Stimulated activated CD4-positive, alpha-beta T cell treated with anti-CD3 and anti-CD28 coated beads, Interleukin-2, amount 100 ng/mL, for 4 hours (primary cell): ENCODE results near the gene TTC28.

ENCODE experiments used
- DNase-seq: peaks from one replicate; pipeline ENCODE4 v3.0.0-alpha.2; 2020; ENCODE audit warnings: low read depth

Gene TTC28

DNA sequence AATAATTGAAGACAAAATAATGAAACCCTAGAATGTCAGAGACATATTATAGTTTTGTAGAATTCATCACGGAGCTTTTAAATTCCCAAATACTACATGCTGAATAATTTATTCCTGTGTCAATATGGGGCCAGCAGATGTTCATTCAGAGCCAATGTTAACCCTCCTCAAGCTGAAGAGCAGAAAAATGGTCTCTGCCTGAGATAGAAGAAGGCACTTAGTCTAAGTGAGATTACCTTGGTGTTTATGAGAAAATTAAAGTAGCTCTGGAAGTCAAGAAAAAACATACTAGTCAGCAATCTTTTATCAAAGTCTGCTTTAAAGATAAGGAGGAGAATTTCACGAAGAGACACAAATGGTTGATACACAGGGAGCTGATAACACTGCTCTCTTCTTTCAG lies 328.2 kb downstream of the TTC28 start:
- no peak for DNase-seq

GRCh38 chr22:28348613-28349609 lies 330.7 kb downstream of the TTC28 start:
- no peak for DNase-seq

DNA sequence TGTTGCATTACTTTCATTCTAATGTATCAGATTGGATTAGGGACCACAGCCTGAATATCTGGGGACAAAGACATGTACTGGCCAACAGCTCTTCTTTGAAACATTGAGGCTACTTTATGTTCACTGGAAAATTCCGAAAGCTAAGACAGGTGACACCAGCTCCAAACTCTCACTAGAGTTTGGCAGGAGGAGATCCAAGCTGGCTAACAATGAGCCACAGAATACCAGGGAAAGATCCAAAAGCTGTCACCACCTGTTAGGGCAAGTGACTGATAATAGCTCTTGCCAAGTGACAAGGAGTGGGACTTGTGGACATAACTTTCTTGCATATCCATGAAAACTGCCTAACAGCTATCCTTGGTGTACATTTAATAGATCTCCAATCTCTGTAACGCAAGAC lies 333.3 kb downstream of the TTC28 start:
- DNase-seq, result no peak

- DNase-seq, result no peak
Observed at GRCh38 chr22:28344918-28345703, 334.5 kb downstream of the TTC28 start.

- DNase-seq, result no peak
Observed at GRCh38 chr22:28341001-28341400, 338.6 kb downstream of the TTC28 start.

DNA sequence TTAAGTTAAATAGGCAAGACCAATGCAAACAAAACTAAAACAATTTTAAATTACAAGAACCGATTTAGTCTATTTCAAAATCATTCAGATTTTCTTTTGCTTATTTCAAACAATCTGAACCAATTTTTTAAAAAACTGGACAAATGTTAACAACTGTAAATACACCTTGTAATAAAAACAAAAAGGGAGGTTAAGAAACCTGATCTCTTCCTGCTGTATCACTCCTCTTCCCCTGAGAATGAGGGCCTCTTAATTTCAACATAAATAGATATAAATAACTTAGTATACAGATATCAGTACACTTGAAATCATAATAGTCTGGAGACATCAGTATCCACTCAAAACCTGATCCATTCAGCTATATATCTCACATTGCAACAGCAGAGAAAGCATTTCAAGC lies 346.6 kb downstream of the TTC28 start:
- no peak for DNase-seq

GRCh38 chr22:28332410-28332809 lies 347.2 kb downstream of the TTC28 start:
- DNase-seq, result no peak

DNA sequence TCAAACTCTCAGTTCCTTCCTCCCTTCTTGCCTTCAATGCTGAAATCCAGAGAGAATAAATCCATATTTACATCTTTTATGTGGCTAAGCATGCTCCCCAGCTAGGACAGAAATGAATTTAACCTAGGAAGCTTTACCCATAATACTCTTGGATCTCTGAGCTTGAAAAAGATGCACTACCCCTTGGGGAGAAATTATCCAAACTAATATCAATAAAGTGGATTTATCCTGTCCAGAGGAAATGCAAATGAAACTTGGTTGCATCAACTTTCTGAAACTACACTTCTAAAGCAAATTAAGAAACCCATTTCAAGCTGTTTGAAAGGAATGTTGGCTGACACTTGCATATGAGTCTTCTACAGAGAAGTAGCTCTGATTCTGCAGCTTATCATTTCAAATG lies 347.9 kb downstream of the TTC28 start:
- DNase-seq, result no peak

- DNase-seq, result no peak
Observed at GRCh38 chr22:28329186-28330073, 350.2 kb downstream of the TTC28 start.

DNA sequence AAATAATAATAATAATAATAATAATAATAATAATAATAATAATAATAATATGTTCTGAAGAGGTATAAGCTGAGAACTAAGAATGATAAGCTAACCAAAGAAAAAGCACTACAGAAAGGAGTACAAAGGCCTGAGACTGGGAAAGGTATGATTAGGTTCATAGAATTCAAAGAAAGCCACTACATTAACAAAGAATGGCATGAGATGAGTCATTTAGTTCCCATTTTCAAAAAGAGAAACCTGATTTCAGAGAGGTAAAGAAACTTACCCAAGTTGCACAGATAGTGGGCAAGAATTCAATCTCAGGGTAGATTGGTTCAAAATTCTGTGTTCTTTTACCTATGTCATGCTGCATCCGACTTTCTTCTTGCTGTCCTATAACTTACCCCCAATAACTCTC lies 350.9 kb downstream of the TTC28 start:
- no peak for DNase-seq

GRCh38 chr22:28316014-28316413 lies 363.6 kb downstream of the TTC28 start:
- no peak for DNase-seq

DNA sequence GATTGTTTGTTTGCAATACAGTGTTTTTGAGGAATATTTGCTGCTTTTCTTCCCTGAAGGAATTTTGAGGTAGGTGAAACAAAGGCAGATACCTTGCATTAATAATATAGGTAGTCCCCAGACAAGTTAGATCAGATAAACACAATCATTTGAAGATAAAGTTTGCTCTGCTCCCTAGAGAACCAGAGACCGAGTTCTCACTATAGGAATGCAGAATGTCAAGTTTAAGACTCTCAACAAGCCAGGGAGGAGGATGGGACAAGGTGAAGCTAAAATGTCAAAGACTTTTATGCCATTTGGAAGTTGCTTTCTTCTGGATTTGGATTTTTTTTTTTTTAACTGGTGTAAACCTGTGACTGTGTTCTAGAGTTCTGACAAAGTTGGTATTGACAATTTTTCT lies 364.7 kb downstream of the TTC28 start:
- no peak for DNase-seq

DNA sequence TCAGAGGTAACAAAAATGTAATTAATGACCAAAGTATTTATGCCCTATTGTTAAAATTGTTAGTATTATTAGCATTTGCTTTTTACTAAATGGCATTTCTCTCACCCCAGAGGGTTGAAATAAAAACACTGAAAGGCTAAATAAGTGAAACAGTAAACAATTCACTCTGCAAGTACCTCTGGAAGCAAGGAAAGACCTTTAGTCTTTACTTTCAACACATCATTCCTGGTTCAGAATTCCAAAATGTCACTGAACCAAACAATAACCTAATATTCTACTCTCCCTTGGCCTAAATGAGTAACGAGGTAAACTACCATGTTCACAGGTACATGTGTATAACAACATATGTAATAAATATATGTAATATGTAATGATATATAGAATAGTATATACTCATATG lies 369.3 kb downstream of the TTC28 start:
- no peak for DNase-seq

DNA sequence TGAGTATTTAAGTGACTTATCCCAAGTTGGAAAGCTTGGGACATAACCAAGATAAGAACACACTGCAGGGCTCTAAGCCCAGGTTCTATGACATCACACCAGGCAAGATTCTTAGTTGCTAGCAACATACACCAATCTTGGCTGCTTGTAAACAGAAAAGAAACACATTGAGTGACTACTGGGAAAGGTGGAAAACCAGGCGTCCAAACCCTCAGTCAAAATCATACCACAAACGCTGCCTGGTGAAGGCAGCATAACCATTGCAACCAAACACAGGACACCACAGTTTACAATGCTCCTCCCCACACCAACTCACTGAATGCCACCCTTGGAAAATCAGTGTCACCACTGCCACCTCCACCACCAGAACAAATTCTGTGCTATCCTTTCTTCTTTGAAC lies 379.9 kb downstream of the TTC28 start:
- DNase-seq, result no peak

DNA sequence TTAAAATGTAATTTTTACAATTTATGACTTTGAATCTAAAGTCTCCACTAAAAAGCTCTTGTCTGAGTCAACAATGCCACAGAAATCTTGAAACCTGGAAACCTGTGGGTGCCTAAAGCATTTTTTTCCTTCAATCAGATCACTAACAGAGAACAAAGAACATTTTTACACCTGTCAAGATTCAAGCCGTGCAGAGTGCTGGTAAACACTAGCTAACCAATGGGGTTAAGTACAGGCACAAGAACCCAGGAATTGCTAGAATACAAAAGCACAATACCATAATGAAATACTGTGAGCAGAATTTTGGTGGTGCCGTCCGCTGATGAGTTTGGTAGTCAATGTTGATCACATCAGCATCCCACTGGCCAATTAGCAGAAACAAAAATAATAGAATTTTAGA lies 380.3 kb downstream of the TTC28 start:
- DNase-seq, result no peak

GRCh38 chr22:28297504-28297903 lies 382.1 kb downstream of the TTC28 start:
- no peak for DNase-seq

GRCh38 chr22:28296452-28296851 lies 383.2 kb downstream of the TTC28 start:
- DNase-seq, result no peak

- no peak for DNase-seq
Observed at GRCh38 chr22:28283068-28283654, 396.5 kb downstream of the TTC28 start.

- no peak for DNase-seq
Observed at GRCh38 chr22:28282405-28283067, 397.1 kb downstream of the TTC28 start.

DNA sequence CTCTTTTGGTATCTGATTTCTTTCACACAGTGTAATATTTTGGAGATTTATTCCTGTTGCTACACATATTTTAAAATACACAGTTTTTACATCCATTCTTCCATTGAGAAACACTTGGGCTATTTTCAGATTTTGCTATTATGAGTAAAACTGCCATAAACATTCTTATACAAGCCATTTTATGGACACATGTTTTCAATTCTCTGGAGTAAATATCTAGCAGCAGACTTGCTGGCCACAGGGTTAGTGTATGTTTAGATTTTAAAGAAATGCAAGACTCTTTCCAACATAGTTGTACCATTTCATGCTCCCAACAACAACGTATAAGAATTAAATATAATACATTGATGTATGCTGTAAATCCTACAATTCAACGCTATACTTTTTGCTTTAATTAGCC lies 399.8 kb downstream of the TTC28 start:
- DNase-seq, result no peak

GRCh38 chr22:28269277-28269676 lies 410.4 kb downstream of the TTC28 start:
- no peak for DNase-seq
